ENCODE measurements around the gene B3GNT9. TPM values are rescaled to one million over a fixed set of nuclear protein-coding genes. Genes with fewer than 3 reads are reported as not detected.

B3GNT9 gene, protein sequence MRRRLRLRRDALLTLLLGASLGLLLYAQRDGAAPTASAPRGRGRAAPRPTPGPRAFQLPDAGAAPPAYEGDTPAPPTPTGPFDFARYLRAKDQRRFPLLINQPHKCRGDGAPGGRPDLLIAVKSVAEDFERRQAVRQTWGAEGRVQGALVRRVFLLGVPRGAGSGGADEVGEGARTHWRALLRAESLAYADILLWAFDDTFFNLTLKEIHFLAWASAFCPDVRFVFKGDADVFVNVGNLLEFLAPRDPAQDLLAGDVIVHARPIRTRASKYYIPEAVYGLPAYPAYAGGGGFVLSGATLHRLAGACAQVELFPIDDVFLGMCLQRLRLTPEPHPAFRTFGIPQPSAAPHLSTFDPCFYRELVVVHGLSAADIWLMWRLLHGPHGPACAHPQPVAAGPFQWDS
- total RNA-seq (ENCODE audit: unreplicated experiment), result 1.0 TPM
- long read RNA-seq, partial matches to known transcripts, result 0 of 1 reads
- long read RNA-seq, other reads (novel, unspliced or antisense), result 0 of 1 reads

DNA sequence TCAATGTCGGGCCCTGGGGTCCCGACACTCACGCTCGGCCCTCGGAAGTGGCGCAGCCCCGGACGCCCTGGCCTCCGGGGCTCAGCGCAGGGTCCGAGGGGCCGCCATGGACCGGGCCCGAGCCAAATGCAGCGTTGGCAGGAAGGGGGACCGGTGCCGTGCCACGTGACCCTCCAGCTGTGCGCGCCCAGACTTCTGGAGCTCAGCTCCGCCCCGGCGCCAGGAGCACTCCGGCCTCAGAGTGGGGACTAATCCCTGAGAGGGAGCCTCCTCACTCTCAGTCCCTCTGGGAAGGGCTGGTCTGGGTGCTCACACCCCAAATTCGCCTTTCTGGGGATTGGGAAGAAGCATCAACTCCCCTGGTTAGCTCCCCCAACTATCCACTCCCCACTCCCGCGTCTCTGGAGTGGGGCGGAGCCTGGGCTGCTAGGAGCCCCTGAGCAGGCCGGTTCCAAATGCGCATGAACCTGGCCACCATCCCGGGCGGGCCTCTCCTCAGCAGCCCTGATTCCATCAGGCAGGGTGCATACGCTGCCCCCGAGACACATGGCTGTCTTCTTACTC is at the start of gene B3GNT9:
TSS of gene B3GNT9 (minus strand) at position 166 of the 564 bp plus-strand sequence. CDS start 513 bp downstream, outside the sequence.
- peaks cover 3% of the 10 kb centered on the region for H3K4me1 Mint-ChIP-seq (ENCODE audit: low read depth, unreplicated experiment)
- H3K9me3 Mint-ChIP-seq (ENCODE audit: unreplicated experiment), result peaks cover 3% of the 10 kb centered on the region
- TF ChIP-seq CTCF (IDR thresholded peaks at IDR 0.05; ENCODE audit: partially characterized antibody, unreplicated experiment), result no peak
- DNase-seq, result peak; percentile 41
- peak within 1 kb of the TSS; percentile 67 for H3K4me3 Mint-ChIP-seq (ENCODE audit: unreplicated experiment)
- H3K27ac Mint-ChIP-seq (ENCODE audit: unreplicated experiment), result no peak within 1 kb of the TSS
- H3K27me3 Mint-ChIP-seq (ENCODE audit: unreplicated experiment), result peaks cover 24% of the 10 kb centered on the region
- H3K36me3 Mint-ChIP-seq (ENCODE audit: unreplicated experiment), result peaks cover 9% of the 10 kb centered on the region

DNA sequence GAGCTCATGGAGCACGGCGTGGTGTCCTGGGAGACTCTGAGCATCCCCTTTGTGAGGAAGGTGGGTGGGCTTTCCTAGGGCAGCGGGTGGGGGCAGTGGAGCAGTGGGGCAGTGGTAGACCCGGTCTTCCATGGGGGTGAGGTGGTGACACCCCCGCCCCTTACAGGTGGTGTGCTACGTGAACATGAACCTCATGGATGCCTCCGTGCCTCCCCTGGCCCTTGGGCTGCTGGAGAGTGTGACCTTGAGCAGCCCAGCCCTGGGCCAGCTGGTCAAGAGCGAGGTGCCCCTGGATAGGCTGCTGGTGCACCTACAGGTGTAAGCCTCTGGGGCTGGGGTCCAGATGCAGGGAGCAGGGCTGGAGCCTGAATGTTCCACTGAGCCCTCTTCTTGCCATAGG is 49.7 kb upstream of the B3GNT9 start:
- DNase-seq, result no peak
- Mint-ChIP-seq H3K9me3 (ENCODE audit: unreplicated experiment) (peaks cover 13% of the 10 kb centered on the region), H3K4me1 (ENCODE audit: low read depth, unreplicated experiment) (peaks cover 4% of the 10 kb centered on the region), H3K4me3 (ENCODE audit: unreplicated experiment) (no peak overlapping the region), H3K27me3 (ENCODE audit: unreplicated experiment) (peaks cover 1% of the 10 kb centered on the region), H3K27ac (ENCODE audit: unreplicated experiment) (no peak overlapping the region), H3K36me3 (ENCODE audit: unreplicated experiment) (no peaks in the 10 kb centered on the region)
- TF ChIP-seq CTCF (IDR thresholded peaks at IDR 0.05; ENCODE audit: partially characterized antibody, unreplicated experiment), result no peak

DNA sequence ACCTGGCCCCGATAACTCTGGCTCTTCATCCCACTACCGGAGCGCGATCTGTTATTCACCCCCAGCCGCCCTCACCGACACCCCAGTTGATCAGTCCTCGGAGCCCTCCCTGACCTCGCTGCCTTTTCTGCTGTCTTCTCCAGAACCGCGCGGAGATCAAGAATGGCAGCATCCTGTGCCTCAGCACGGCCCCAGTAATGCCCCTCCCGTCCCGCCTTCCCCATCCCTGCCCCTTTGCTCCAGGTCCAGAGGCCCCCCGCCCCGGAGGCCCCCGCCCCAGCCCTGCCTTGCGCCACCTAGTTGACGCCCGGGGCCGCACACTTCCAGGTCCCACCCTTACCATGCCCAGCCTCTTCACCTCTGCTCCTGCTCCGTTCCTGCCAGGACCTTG is 49.0 kb upstream of the B3GNT9 start:
- Mint-ChIP-seq H3K36me3 (ENCODE audit: unreplicated experiment) (no peaks in the 10 kb centered on the region), H3K27ac (ENCODE audit: unreplicated experiment) (no peak overlapping the region), H3K9me3 (ENCODE audit: unreplicated experiment) (peaks cover 13% of the 10 kb centered on the region), H3K27me3 (ENCODE audit: unreplicated experiment) (peaks cover 1% of the 10 kb centered on the region), H3K4me3 (ENCODE audit: unreplicated experiment) (peak overlapping the region; percentile 63), H3K4me1 (ENCODE audit: low read depth, unreplicated experiment) (peaks cover 4% of the 10 kb centered on the region)
- DNase-seq, result peak; percentile 50
- peak; percentile 18 for TF ChIP-seq CTCF (IDR thresholded peaks at IDR 0.05; ENCODE audit: partially characterized antibody, unreplicated experiment)

DNA sequence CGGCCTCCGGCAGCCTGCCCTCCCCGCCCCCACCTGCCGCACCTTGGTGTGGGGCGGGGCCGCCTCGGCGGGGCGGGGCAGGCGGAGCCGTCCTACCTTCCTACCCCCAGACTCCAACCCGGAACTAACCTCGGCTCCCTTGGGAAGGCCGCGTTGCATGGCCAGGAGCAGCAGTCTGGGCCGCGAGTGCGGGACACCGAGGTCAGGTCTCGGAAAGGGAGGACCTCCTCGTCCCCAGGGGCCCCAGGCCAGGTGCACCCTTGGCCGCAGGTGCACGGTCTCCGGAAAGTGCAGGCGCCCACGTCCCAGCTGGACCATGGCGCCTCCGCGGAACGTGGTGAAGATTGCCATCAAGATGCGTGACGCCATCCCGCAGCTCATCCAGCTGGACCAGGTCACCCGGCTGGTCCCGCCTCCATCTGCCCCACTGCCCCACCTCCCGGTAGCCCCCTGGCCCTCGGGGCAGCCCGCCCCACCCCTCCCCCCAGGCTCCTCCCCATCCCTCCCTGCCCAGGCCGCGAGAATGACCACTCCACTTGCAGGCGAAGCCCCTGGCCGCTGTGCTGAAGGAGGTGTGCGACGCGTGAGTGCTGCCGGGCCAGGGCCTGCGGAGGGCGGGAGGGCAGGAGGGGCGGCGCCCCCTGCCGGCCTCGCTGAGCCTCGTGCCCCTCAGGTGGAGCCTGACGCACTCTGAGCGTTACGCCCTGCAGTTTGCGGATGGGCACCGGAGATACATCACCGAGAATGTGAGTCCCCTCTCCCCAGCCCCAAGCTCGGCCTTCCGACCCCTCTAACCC is 48.4 kb upstream of the B3GNT9 start, which contains the start of gene ELMO3:
TSS of gene ELMO3 (plus strand) at position 121 of the 797 bp plus-strand sequence. CDS start at position 317, 196 bp downstream.
- DNase-seq, result peak; percentile 68
- Mint-ChIP-seq H3K4me1 (ENCODE audit: low read depth, unreplicated experiment) (peaks cover 4% of the 10 kb centered on the region), H3K27ac (ENCODE audit: unreplicated experiment) (no peak within 1 kb of the TSS), H3K4me3 (ENCODE audit: unreplicated experiment) (peak within 1 kb of the TSS; percentile 63), H3K27me3 (ENCODE audit: unreplicated experiment) (peaks cover 1% of the 10 kb centered on the region), H3K36me3 (ENCODE audit: unreplicated experiment) (no peaks in the 10 kb centered on the region), H3K9me3 (ENCODE audit: unreplicated experiment) (peaks cover 13% of the 10 kb centered on the region)
- TF ChIP-seq CTCF (IDR thresholded peaks at IDR 0.05; ENCODE audit: partially characterized antibody, unreplicated experiment), result peak; percentile 73
